Right kidney (tissue), 1 donor: ENCODE measurements around the gene SHROOM4.

Experiments
- DNase-seq: peaks from one replicate; pipeline ENCODE4 v3.0.0-alpha.2; 2016

Gene SHROOM4

DNA sequence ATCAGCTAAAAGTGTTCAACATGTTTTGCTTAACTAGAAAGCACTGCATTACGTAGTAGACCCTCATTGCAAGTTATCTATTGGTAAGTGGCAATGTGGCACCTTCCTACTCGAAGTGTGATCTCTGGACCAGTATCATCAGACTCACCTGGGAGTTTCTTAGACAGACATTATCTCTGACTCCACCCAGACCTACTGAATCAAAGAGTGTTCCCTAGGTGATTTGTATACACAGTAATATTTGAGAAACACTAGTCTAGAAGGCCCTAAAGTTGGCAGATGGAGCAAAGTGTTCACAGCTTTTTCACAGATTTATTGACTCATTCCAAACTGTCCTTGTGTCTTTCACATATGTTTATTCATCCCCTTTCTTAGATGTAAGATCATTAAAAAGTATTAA, 35.7 kb downstream of the SHROOM4 start:
- no peak for DNase-seq

DNA sequence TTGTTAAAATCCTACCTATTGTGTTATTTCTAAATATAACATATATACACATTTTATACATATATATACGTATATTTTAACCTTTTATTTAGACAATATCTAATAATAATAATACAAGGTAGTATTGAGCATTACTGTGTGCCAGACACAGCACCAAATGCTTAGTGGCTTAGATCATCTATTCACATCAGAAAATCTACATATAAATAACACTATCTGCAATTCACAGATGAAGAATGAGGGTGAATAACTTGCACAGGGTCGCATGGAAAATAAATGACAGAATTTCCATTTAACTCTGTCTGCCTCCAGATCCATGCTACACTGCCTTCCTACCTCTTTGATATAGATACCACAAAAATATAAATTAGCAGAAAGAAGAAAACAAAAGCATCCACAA, 37.7 kb downstream of the SHROOM4 start:
- DNase-seq: no peak

DNA sequence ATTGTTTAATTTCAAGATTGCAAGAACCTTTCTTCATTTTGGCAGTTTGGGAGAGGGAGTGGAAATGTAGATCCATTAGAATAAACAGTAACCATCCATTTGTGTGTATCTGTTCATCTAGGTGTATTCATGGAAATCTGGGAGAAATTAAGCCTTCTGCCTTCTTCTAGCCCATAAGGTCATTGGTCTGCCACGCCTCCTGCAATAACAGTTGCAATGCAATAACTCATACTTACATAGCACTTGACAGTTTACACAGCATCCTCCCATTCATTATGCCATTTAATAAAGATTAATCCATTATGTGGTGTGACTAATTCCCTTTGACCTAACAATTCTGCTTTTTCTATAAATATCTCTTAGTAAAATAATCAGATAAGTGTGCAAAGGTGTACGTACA, 42.6 kb downstream of the SHROOM4 start:
- DNase-seq: no peak

DNA sequence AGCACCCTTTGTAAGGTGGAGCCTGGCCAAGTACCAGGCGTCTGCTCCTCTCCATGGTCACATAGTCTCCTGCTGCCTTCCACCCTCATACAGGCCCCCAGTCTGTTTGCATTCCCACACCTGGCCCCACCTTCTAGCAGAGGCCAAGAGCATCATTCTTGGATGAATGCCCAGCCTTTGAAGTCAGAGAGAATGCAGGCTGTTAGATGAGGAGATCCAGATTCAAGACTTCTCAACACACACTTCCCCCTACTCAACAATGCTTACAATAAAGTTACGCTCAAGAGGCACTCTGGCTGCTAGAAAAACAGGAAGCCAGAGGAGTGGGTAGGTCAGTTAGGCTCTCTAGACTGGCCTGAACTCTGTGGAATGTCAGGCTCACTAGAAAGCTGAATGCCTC, 43.3 kb downstream of the SHROOM4 start:
- no peak for DNase-seq

DNA sequence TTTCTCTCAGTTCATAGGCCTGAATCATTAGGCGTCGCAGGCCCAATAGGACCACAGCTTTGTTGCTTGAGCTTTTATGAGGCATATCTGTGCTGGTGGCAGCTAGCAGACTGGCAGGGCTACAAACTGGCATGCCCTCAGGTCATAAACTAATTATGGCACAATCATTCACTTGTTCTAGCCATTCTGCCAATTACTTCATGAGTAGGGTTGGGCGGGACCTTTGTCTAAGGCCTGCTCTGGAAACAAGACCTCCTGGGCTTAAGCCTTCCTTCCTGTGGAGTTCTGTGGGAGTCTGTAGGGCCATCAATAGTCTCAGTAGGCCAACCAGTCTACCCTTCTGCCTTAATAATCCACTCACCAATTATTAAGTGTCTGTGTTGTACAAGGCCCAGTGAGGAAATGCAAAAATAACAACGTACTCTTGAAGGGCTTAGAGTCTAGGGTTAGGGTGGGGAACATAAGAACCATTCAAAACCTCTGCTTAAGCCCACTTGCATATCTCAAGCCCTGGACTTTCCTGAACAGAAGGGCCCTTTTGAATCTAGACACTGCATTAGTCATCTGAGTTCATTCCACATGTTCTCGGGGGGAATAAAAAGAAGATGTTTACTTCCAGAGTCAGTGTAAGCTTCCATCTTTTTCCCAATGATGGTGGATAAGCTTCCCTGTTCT, 44.5 kb downstream of the SHROOM4 start:
- no peak for DNase-seq

DNA sequence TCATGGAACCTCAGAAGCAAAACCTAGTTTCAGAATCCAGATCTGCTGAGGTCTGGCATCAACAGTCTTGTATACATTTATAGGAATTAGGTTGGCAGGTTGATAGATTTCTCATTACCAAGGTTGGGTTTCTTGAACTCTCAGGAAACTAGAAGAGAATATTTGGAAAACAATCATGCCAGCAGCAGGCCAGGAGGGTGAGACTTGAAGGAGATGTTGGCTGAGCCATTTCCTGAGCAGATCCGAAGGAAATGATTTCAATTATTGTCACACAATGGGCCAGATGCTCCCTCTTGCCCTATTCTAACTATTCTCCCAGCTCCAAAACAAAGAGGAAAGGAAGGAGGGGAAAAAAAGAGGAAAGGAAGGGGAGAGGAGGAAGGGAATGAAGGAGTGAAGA, 45.2 kb downstream of the SHROOM4 start:
- DNase-seq: no peak

DNA sequence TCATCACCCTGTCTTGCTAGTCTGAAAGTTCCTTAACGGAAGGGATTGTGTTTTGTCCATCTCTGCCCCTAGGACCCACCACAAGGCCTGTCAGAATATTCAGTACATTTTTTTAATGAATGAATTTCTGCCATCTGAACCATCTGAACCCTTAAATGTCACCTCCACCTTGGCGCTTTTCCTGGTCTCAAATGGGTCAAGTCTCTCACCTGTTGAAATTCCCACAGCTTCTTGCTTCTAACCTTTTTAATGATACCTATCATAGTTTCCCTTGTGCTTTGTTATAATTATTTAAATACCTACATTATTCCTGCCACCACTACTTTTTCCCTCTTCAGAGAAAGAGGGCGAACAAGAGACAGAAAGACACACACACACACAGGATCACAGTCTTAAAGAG, 48.0 kb downstream of the SHROOM4 start:
- DNase-seq: no peak

DNA sequence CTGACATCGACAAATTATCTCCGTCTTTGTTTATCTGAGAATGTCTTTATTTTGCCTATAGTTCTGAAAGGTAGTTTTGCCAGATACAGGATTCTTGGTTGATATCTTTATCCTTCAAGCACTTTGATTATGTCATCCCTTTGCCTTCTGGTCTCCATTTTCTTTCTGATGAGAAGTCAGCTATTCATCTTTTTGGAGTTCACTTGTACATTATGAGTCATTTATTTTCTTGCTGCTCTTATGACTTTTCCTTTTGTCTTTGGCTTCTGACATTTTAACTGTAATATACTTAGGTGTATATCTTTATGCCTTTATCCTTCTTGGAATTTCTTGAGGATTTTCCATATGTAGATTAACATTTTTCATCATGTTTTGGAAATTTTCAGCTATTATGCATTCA, 51.4 kb downstream of the SHROOM4 start:
- no peak for DNase-seq

DNA sequence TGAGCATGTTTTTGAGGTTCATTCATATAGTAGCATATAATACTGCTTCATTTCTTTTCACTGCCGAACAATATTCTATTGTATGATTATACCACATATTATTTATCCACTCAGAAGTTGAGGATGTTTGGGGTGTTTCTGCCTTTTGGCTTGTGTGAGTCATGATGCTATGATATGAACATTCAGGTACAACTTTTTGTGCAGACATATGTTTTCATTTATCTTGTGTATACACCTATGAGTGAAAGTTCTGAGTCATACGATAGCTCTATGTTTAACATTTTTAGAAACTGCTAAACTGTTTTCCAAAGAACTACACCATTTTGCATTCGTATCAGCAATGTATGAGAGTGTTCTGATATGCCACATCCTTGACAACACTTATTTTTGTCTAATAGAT, 57.7 kb downstream of the SHROOM4 start:
- no peak for DNase-seq

DNA sequence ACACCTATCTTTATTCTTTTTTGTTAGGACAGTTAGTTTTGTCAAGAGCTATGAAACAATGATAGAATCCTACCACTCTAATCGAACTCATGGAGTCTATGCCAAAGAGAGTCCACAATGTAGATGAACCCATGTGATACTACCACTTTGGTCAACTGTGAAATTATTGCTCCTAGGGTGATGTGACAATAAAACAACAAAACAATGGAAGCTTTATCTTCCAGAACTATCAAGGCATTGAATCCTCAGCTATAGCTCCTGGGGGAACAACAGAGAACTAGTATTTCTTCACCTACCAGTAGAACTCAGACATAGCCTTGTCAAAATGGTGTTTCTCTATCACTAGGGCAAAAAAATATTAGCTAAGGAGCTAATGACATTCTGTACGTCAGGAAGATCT, 62.9 kb downstream of the SHROOM4 start:
- DNase-seq: no peak

DNA sequence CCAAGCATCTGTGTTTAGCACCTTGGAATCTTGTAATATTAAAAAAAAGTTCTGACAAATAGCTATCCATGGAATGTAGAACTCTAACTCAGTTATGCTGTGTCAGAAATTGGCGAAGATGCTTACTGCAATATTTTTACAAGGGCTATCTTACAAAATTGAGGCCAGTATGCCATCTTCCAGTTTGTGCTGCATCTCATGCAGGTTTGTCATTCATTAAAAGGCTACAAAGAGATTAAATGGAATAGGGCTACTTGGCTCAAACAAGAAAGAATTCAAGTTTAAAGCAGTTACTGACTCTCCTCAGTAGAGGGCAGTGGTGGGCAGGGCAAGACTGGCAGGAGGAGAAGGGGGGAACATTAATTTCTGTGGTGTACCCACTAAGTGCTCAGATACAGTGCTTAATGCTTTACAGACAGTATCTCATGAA, 66.5 kb downstream of the SHROOM4 start:
- DNase-seq: no peak

DNA sequence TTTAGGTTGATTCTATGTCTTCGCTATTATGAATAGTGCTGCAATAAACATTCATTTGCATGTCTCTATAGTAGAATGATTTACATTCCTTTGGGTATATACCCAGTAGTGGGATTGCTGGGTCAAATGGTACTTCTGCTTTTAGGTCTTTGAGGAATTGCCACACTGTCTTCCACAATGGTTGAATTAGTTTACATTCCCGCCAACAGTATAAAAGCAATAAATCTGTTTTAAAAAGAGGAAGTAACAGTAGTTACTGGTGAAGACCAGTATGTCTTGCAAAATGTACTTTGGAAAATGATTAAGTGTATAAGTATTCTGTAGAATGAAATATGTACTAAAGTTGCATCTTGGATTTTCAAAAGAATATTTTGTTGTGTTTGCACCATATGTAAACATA, 77.3 kb downstream of the SHROOM4 start:
- no peak for DNase-seq

DNA sequence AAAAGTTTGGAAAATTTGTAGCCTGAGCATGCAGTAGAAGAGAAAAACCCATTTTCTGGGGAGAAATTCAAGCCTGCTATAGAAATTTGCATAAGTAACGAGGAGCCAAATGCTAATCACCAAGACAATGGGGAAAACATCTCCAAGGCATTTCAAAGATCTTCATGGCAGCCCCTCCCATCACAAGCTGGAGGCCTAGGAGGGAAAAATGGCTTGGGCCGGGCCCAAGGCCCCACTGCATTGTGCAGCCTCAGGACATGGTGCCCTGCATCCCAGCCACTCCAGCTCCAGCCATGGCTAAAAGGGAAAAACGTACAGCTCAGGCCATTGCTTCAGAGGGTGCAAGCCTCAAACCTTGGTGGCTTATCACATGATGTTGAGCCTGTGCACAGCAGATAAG, 87.7 kb downstream of the SHROOM4 start:
- no peak for DNase-seq

DNA sequence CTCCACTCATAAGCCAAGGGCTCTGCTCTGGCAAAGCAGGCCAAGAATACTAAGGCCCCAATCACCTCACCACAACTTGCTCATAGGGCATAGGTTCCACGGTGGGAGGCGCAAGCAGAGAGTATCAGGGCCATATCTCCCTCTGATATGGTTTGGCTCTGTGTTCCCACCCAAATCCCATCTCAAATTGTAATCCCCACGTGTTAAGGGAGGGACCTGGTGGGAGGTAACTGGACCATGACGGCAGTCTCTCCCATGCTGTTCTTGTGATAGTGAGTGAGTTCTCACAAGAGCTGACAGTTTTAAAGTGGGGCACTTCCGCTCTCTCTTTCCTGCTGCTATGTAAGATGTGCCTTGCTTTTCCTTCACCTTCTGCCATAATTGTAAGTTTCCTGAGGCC, 88.7 kb downstream of the SHROOM4 start:
- DNase-seq: no peak

DNA sequence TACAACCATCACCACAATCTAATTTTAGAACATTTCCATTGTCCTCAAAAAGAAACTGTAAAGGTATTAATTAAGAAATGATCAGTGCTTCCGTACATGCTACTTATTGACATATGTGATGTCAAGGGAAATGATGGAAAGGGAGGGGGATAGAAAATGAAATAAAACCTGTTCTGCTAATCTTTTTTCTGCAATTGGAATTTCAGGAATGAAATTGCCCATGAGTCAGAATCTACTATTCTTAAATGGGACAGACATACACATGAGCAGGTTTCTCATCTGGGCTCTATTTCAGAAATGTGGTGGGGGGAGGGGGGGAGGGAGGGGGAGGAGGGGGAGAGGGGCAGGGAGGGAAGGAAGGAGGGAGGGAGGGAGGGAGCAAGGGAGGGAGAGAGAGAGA, 91.0 kb downstream of the SHROOM4 start:
- DNase-seq: no peak

DNA sequence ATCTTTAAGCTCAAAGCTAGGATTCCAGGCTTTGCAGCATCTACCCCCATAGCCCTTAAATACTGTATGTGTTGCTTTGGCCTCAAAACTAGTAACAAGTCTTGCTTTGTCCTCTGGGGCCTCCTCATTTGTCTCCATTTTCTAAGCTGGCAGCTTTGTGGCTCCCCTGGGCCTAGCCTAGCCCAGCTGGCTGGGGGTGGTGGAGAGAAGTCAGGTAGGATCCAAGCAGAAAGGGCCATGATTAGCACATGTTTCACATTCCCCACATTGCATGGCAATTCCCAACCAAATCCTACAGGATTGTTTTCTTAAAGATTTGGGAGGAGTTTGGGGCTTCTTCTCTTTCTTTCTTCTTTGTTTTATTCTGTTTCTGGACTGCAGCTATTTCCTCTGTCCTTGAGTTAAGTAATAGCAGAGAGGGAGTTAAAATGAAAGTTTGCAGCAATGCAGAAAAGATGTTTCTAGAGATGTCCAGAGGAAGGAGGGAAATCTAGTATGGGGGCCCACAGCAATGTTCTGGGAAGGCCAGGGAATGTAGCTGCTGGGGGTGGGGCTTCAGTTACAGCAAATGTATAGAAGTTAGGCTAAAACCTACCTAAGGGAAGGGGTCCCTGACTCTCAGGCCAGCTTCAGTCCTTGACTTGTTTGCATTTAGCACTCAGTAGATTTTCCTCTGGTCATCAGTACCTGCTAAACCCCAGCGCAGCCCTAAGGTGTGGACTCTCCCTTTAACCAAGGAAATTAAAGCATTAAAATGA, 92.1 kb downstream of the SHROOM4 start:
- no peak for DNase-seq

DNA sequence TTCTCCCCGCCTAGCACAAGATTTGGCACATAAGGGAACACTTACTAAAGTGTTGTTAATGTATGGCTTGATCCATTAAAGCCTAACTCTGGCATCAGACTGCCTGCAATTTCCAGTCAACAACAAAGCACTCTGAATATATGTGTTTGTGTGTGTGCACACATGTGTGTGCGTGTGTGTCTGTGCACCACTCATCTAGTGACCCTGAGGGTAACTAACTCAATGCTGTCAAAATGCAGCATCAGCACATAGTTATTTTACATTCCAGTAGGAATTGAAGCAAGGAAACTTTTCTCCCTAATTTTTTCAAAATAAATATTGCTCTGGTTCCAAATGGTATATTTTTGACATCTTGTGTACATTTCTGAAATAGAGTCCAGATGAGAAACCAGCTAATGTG, 94.4 kb downstream of the SHROOM4 start:
- DNase-seq: no peak

DNA sequence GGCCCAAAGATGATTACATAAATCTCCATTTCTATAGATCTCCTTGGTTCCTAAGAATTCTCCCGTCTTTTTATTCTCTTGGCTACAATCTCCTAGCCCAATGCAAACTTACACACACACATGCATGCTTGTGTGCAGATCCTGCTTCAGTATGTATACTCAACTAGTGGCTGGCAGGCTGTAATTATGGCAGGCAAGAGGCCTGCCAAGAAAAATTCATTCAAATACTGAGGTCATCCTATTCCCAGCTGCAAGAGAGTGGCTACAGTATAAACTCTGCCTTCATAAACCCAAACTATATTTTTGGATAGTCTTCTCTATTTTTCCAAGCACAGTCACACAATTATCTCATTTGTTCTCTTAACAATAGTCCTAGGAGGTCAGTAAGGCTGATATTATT, 95.2 kb downstream of the SHROOM4 start:
- DNase-seq: no peak

DNA sequence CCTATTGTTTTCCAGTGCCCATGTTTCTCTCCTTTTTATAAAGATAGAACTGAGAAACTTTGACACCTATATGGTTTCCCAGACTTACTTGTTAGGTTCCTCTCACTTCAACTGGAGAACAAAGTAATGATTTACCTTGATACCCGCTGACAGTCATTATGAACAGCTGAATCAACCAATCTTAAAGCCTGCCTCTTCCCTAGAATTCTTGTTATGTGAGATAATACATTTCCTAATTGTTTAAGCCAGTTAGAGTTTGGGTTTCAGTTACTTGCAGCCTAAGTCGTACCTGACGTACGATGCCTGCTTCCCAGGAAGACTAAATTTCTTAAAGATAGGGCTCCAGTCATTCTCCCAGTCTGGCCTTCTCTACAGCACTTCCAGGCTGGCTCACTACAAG, 97.3 kb downstream of the SHROOM4 start:
- DNase-seq: no peak

DNA sequence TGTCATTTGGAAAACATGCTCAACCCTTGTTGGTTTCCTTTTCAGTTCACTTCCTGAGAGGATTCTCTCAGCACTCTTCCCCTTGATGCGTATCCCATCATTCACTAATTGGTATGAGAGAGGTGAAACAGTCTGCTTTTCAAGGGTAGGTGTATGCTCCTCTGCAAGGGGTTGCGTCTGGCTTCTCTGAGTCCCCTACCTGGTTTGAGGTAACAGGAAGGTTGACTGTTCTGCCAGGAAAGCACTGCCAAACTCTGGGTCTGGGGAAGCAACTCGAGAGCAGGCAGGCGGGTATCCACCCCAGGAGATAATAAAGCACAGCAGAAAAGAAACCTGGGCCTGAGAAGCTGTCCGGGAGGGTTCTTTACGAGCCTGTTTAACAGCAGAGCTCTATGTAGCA, 101.2 kb downstream of the SHROOM4 start:
- no peak for DNase-seq

DNA sequence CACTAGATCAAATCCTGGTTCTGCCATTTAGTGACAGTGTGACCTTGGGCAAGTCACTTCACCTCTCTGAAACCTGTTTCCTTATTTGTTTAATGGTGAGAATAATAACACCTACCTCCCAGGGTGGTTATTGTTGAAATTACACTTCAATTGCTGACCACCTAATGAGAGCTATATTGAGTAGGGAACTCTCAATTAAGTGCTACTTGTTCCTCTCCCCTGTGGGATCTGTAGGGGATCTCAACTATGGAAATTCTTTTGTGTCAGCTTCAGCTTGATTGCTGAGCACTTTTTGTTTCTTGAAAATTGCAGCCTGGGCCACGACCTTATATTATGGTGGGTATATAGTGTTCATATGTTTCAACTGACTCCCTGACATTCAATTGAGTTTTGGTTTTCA, 102.1 kb downstream of the SHROOM4 start:
- no peak for DNase-seq

DNA sequence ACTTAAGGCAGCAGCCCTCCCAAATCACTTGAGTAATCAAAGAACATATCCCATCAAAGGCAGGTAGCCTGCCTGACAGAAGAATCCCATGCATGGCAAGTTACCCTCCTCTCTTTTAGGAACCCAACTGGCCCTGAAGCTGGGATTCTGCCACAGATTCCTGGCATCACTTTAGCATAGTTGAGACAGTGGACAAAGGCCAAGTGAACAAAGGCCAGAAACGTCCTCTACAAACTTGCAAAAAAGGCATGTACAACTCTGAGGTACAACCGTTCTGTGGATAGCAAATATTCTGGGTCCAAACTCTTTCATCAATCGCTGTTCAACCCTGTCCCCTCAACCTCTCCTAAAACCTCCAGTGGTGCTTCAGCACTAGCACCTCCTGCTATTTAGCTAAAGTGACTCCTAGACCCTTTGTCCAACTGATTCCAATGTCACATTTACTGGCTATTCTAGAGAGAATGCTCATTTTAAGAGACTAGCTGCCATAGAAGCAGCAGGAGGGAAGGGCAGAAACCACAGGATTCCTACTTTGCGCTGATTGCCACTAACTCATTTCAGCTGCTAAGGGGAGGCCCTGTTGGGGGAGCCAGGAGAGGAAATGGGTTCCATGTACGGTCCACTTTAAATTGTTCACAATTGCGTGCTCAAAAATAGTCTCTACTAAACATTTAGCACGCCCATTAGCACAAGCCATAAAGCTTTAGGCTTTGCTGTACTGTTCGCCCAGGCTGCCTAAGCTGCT, 105.9 kb downstream of the SHROOM4 start:
- DNase-seq: no peak

DNA sequence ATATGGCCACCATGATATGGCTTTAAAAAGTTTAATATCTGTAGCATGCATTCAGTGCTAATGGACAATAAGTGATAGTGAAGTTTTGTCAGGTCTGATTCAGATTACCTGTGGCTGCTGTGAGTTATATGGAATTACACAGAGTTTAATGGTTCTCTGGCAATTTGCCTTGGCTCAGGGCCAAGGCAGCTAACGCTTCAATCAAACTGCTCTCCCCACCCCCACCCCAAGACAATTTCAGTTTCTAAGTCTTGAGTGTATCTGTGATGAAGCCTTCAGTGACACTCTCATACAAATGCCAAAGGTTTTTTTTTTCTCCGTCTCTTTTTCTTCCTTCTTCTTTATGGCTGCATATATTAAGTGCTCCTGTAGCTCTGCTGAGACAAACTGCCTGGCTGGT, 106.6 kb downstream of the SHROOM4 start:
- DNase-seq: no peak

DNA sequence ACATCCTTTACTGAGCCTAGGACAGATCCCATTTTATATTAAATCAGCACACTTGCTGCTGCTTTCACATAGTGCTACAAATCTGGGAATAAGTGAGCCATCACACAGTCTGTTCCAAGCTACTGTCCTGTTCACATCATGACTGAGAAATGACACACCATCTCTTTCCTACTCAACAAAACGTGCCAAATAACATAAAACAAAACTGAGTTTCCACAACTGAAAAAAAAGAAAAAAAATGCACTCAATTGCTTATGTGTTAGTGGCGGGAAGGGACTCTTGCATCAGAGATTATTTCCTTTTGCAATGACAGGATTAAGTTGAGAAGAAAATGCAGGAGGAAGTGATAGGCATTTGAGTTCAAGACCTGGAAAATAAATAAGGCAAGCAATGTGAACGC, 109.0 kb downstream of the SHROOM4 start:
- no peak for DNase-seq
